Fibroblast of the aortic adventitia (primary cell): ENCODE measurements around the gene KCNQ5. TPM values are rescaled to one million over a fixed set of nuclear protein-coding genes. Genes with fewer than 3 reads are reported as not detected.

Source experiments
- DNase-seq: peaks from one replicate; pipeline ENCODE4 v3.0.0-alpha.2; 2010; ENCODE audit warnings: low read depth
- H3K4me3 ChIP-seq: 2 replicates; pipeline ENCODE4 v1.5.1; 2011; ENCODE audit warnings: low read depth, mild to moderate bottlenecking, control low read depth, low read length, moderate library complexity
- total RNA-seq: library from RNA; depleted of rRNA; stranded (reverse); fragments of >200 nt; gene quantifications from 2 replicates; pipeline ENCODE4 v1.2.3, GENCODE V29; 2012; ENCODE audit warnings: low replicate concordance
- TF ChIP-seq, protein P1 (sequence below): IDR thresholded peaks from 2 replicates; pipeline ENCODE4 v1.5.1; 2011; ENCODE audit warnings: mild to moderate bottlenecking, low read length, control low read depth, inconsistent platforms; ENCODE audit not compliant: insufficient read depth

The KCNQ5 gene
- total RNA-seq, 1 donor = 9.4 TPM

GRCh38 chr6:72864799-72865198 lies 242.9 kb downstream of the KCNQ5 start:
- TF ChIP-seq, protein P1, sequence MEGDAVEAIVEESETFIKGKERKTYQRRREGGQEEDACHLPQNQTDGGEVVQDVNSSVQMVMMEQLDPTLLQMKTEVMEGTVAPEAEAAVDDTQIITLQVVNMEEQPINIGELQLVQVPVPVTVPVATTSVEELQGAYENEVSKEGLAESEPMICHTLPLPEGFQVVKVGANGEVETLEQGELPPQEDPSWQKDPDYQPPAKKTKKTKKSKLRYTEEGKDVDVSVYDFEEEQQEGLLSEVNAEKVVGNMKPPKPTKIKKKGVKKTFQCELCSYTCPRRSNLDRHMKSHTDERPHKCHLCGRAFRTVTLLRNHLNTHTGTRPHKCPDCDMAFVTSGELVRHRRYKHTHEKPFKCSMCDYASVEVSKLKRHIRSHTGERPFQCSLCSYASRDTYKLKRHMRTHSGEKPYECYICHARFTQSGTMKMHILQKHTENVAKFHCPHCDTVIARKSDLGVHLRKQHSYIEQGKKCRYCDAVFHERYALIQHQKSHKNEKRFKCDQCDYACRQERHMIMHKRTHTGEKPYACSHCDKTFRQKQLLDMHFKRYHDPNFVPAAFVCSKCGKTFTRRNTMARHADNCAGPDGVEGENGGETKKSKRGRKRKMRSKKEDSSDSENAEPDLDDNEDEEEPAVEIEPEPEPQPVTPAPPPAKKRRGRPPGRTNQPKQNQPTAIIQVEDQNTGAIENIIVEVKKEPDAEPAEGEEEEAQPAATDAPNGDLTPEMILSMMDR = no peak
- no peak overlapping the region for H3K4me3 ChIP-seq
- DNase-seq = no peak

DNA sequence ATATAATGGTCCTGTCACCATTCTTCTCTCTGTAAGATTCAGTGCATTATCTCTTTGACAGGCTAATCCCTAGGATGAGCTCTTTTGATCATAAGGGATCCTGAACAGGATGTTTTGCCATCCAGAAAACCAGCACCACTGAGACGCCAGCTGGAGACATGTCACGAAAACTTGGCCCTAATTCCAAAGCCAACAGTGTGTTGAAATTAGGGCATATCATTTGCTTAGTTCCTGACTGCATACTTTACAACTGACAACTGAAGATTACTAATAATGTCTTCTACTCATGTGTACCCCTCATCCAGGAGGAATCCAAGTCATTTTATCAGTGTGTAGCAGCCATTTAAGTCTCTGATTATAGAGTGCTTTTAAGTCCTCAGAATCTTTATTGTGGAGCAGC lies 243.6 kb downstream of the KCNQ5 start:
- peak; percentile 10 for DNase-seq
- TF ChIP-seq, protein P1 = no peak

GRCh38 chr6:72869621-72870020 lies 247.8 kb downstream of the KCNQ5 start:
- TF ChIP-seq, protein P1 = no peak
- DNase-seq = no peak
- H3K4me3 ChIP-seq = no peak overlapping the region

More for the DNA sequence above, 243.6 kb downstream of the KCNQ5 start:
- no peak overlapping the region for H3K4me3 ChIP-seq

GRCh38 chr6:72873433-72873832 lies 251.6 kb downstream of the KCNQ5 start:
- TF ChIP-seq, protein P1 = no peak
- no peak for DNase-seq
- H3K4me3 ChIP-seq = no peak overlapping the region

GRCh38 chr6:72876256-72876655 lies 254.4 kb downstream of the KCNQ5 start:
- TF ChIP-seq, protein P1 = no peak
- no peak overlapping the region for H3K4me3 ChIP-seq
- no peak for DNase-seq

- DNase-seq = no peak
- H3K4me3 ChIP-seq = no peak overlapping the region
- TF ChIP-seq, protein P1 = no peak
These were observed 264.3 kb downstream of the KCNQ5 start for GRCh38 chr6:72886170-72886569.

- no peak for DNase-seq
- TF ChIP-seq, protein P1 = no peak
- no peak overlapping the region for H3K4me3 ChIP-seq
These were observed 268.4 kb downstream of the KCNQ5 start for GRCh38 chr6:72890233-72890632.
